ENCODE results near the gene CAMKMT. TPM values are rescaled to one million over a fixed set of nuclear protein-coding genes. Genes with fewer than 3 reads are reported as not detected.

Gene CAMKMT
- total and polyA plus RNA-seq, 9 of the 15 experiments (the other 6 are each of a cell fraction or from before 2014, with no cell fraction given): 1.6 to 15.3 (median 7.4) TPM

DNA sequence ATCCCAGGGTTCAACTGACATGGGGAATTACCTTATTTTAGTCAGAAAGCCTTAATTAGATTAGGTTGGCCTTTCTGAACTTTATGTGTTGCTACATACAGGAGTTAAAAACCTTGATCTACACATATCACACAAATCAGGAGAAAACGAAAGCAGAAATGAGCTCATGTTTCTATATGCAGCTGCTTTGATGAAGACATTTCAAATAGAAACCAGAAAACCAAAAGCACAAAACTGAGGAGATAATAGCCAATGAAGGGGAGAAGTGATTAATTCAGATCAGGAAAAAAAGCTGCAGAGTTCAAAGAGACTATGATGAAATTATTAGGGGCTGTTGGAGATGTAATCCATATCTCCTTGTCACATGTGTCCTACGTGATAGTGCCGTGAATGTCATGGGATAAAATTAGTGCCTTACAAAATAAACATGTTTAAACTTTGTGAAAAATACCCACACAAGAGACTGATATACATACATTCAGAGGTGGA lies 255.0 kb downstream of the CAMKMT start:
- ChIA-PET POLR2A (interaction anchor here (0.6 to 1.4 kb wide), 3 partner anchors 18 to 570 kb away, joined by 3 to 5 read pairs (median 4); no protein-coding TSS in a partner anchor), CTCF (ENCODE audit: low intra/inter-chr PET ratio) (no interaction called here)
- no TSS peak for BruUV-seq (replicated peaks)
- Histone ChIP-seq H3K36me3 (ENCODE audit: control insufficient read depth, insufficient read depth, low read length) (no peaks in the 10 kb centered on the region), H3K4me3 (no peak overlapping the region), H3K27me3 (ENCODE audit: control insufficient read depth in 2 of 2, insufficient read depth in 2 of 2, low read length in 2 of 2) (no peaks in the 10 kb centered on the region), H3K9me3 (replicated peaks; ENCODE audit: control insufficient read depth, insufficient read depth, low read depth, low read length) (no peaks in the 10 kb centered on the region), H3K27ac (ENCODE audit: extremely low read depth, low read depth, low read length) (no peak overlapping the region), H3K9ac (ENCODE audit: insufficient read depth in 1 of 2, low read depth in 2 of 2, low read length in 2 of 2) (no peak overlapping the region), H3K9me1 (ENCODE audit: control insufficient read depth, insufficient read depth, low read length) (no peaks in the 10 kb centered on the region), H3K4me2 (ENCODE audit: insufficient read depth, low read length) (no peak overlapping the region), H3K4me1 (replicated peaks in 1 of 2; ENCODE audit: control insufficient read depth in 2 of 2, insufficient read depth in 2 of 2, low read length in 2 of 2) (no peaks in the 10 kb centered on the region), H4K20me1 (replicated peaks; ENCODE audit: control insufficient read depth, insufficient read depth, low read length) (no peaks in the 10 kb centered on the region), H2AFZ (ENCODE audit: low read depth, low read length) (no peak overlapping the region), H3K79me2 (ENCODE audit: control insufficient read depth, insufficient read depth, low read length) (no peaks in the 10 kb centered on the region)
- WGBS (ENCODE audit: insufficient coverage, low coverage, missing lambda C conversion rate): 0% methylated on average over 3 of the region's 3 CpGs
- ATAC-seq: no peak
- intact Hi-C loops (cut with micrococcal nuclease): no loop called here
- DNase-seq (ENCODE audit: extremely low read depth in 1 of 4, low spot score in 3 of 4): no peak
- no peak for FAIRE-seq
- in situ Hi-C loops (cut with MboI): no loop called here
- TF ChIP-seq NRF1 (conservative IDR thresholded peaks at IDR 0.05 in 1 of 2, IDR thresholded peaks at IDR 0.05 in 1 of 2) (no peak), SAP30 (IDR thresholded peaks at IDR 0.05; ENCODE audit: borderline replicate concordance, insufficient read depth, low read depth, low read length, poor library complexity, severe bottlenecking) (no peak), RERE (CRISPR knock-in tag; IDR thresholded peaks at IDR 0.05; ENCODE audit: borderline replicate concordance) (no peak), RBM39 (optimal IDR thresholded peaks at IDR 0.05; ENCODE audit: low read depth, low read length) (no peak), ELF2 (CRISPR knock-in tag; IDR thresholded peaks at IDR 0.05) (no peak), CSDE1 (IDR thresholded peaks at IDR 0.05) (no peak), NFE2L1 (tag; IDR thresholded peaks at IDR 0.05; ENCODE audit: borderline replicate concordance, low read depth) (no peak), DNMT1 (IDR thresholded peaks at IDR 0.05) (no peak), HES1 (IDR thresholded peaks at IDR 0.05; ENCODE audit: low read depth) (no peak), ID3 (CRISPR knock-in tag; IDR thresholded peaks at IDR 0.05) (no peak), ID3 (tag; IDR thresholded peaks at IDR 0.05) (no peak)
- TF ChIP-seq, protein P1, sequence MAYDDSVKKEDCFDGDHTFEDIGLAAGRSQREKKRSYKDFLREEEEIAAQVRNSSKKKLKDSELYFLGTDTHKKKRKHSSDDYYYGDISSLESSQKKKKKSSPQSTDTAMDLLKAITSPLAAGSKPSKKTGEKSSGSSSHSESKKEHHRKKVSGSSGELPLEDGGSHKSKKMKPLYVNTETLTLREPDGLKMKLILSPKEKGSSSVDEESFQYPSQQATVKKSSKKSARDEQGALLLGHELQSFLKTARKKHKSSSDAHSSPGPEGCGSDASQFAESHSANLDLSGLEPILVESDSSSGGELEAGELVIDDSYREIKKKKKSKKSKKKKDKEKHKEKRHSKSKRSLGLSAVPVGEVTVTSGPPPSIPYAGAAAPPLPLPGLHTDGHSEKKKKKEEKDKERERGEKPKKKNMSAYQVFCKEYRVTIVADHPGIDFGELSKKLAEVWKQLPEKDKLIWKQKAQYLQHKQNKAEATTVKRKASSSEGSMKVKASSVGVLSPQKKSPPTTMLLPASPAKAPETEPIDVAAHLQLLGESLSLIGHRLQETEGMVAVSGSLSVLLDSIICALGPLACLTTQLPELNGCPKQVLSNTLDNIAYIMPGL (CRISPR knock-in tag; IDR thresholded peaks at IDR 0.05): no peak
- TF ChIP-seq, protein P2, sequence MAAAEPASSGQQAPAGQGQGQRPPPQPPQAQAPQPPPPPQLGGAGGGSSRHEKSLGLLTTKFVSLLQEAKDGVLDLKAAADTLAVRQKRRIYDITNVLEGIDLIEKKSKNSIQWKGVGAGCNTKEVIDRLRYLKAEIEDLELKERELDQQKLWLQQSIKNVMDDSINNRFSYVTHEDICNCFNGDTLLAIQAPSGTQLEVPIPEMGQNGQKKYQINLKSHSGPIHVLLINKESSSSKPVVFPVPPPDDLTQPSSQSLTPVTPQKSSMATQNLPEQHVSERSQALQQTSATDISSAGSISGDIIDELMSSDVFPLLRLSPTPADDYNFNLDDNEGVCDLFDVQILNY (CRISPR knock-in tag; IDR thresholded peaks at IDR 0.05): no peak
